Kidney epithelial cell (primary cell): ENCODE measurements around the gene CABLES1. TPM values are rescaled to one million over a fixed set of nuclear protein-coding genes. Genes with fewer than 3 reads are reported as not detected.
"Not testable (repeated sequence)": the region's sequence is repeated elsewhere in the genome, so short reads cannot be mapped to it uniquely, and the experiment has no call there.

Experiments
- DNase-seq: peaks from one replicate; pipeline ENCODE4 v3.0.0-alpha.2; 2010; ENCODE audit warnings: low read depth
- H3K27me3 ChIP-seq: 2 replicates; pipeline ENCODE4 v1.6.0; 2011; ENCODE audit warnings: low read length; ENCODE audit not compliant: control insufficient read depth, insufficient read depth
- H3K36me3 ChIP-seq: 2 replicates; pipeline ENCODE4 v1.5.1; 2011; ENCODE audit warnings: low read length; ENCODE audit not compliant: control insufficient read depth, insufficient read depth
- H3K4me3 ChIP-seq: 2 replicates; pipeline ENCODE4 v1.5.1; 2011; ENCODE audit warnings: low read depth, mild to moderate bottlenecking, control low read depth, low read length
- CTCF ChIP-seq: IDR thresholded peaks from 2 replicates; pipeline ENCODE4 v1.5.1; 2011; ENCODE audit warnings: mild to moderate bottlenecking, moderate library complexity, low read length, control low read depth, inconsistent platforms; ENCODE audit not compliant: insufficient read depth, poor library complexity, severe bottlenecking
- total RNA-seq: library from RNA; depleted of rRNA; stranded (reverse); fragments of >200 nt; gene quantifications from 2 replicates; pipeline ENCODE4 v1.2.3, GENCODE V29; 2015

The CABLES1 gene
- total RNA-seq, 1 donor from 2014 or later = 9.6 TPM

- no peak for TF ChIP-seq CTCF
- Histone ChIP-seq H3K36me3 (no peaks in the 10 kb centered on the region), H3K27me3 (no peaks in the 10 kb centered on the region), H3K4me3 (no peak overlapping the region)
- DNase-seq = no peak
Observed at GRCh38 chr18:23107718-23108117, 27.6 kb upstream of the CABLES1 start.

GRCh38 chr18:23108496-23108895 lies 26.8 kb upstream of the CABLES1 start:
- H3K36me3 ChIP-seq = no peaks in the 10 kb centered on the region
- H3K4me3 ChIP-seq = no peak overlapping the region
- DNase-seq = no peak
- no peaks in the 10 kb centered on the region for H3K27me3 ChIP-seq
- no peak for TF ChIP-seq CTCF

- DNase-seq, H3K4me3 ChIP-seq, H3K27me3 ChIP-seq, H3K36me3 ChIP-seq: not testable (repeated sequence)
Observed at GRCh38 chr18:23109163-23109562, 26.1 kb upstream of the CABLES1 start.

GRCh38 chr18:23113576-23113975 lies 21.7 kb upstream of the CABLES1 start:
- DNase-seq = no peak
- Histone ChIP-seq H3K27me3 (no peaks in the 10 kb centered on the region), H3K4me3 (no peak overlapping the region), H3K36me3 (no peaks in the 10 kb centered on the region)
- no peak for TF ChIP-seq CTCF

GRCh38 chr18:23114171-23114881 lies 21.0 kb upstream of the CABLES1 start:
- no peak for DNase-seq
- H3K27me3 ChIP-seq = no peaks in the 10 kb centered on the region
- no peak for TF ChIP-seq CTCF
- no peak overlapping the region for H3K4me3 ChIP-seq
- H3K36me3 ChIP-seq = no peaks in the 10 kb centered on the region

GRCh38 chr18:23114911-23115310 lies 20.4 kb upstream of the CABLES1 start:
- no peak for TF ChIP-seq CTCF
- peak; percentile 67 for DNase-seq
- no peaks in the 10 kb centered on the region for H3K27me3 ChIP-seq
- H3K4me3 ChIP-seq = no peak overlapping the region
- no peaks in the 10 kb centered on the region for H3K36me3 ChIP-seq
